HT-29 (cell line): ENCODE results near the gene F7. TPM values are rescaled to one million over a fixed set of nuclear protein-coding genes. Genes with fewer than 3 reads are reported as not detected.

Experiments
- DNase-seq: peaks from one replicate; pipeline ENCODE4 v3.0.0-alpha.2; 2015; ENCODE audit warnings: low spot score
- small RNA-seq: library from RNA; depleted of rRNA; stranded (forward); fragments of <200 nt; gene quantifications from one replicate; pipeline ENCODE3, GENCODE V24; 2014
- total RNA-seq: library from RNA; depleted of rRNA; stranded (reverse); fragments of >200 nt; shearing (Covaris generic); gene quantifications from 2 replicates; pipeline ENCODE4 v1.2.3, GENCODE V29; 2014; rRNA removed

The F7 gene
- total RNA-seq, 1 experiment from 2014 or later = not detected

GRCh38 chr13:113169277-113170272 lies 64.0 kb downstream of the F7 start:
- peak; percentile 47 for DNase-seq

Small RNA genes within 50 kb of the gene (small RNA-seq; reads per million reads assigned to genes)
- gene AL137002.1 = not detected

Other genes with a start within 250 kb of the F7 start
- gene MCF2L, start 136.6 kb upstream of the F7 start, total RNA-seq = 46.7 and 53.2 TPM in 2 replicates
- 0.05 TPM in 1 of 2 replicates, not detected in the other for gene F10, start 17.0 kb downstream of the F7 start, total RNA-seq
- gene PROZ, start 52.9 kb downstream of the F7 start, total RNA-seq = not detected in 2 replicates
- 62.4 and 69.0 TPM in 2 replicates for gene PCID2, start 102.9 kb downstream of the F7 start, total RNA-seq
- 184 and 200 TPM in 2 replicates for gene CUL4A, start 103.8 kb downstream of the F7 start, total RNA-seq
- 235 and 257 TPM in 2 replicates for gene LAMP1, start 191.4 kb downstream of the F7 start, total RNA-seq